ENCODE data around the gene IFITM5.
"Not testable (repeated sequence)": the region's sequence is repeated elsewhere in the genome, so short reads cannot be mapped to it uniquely, and the experiment has no call there.

Gene IFITM5

DNA sequence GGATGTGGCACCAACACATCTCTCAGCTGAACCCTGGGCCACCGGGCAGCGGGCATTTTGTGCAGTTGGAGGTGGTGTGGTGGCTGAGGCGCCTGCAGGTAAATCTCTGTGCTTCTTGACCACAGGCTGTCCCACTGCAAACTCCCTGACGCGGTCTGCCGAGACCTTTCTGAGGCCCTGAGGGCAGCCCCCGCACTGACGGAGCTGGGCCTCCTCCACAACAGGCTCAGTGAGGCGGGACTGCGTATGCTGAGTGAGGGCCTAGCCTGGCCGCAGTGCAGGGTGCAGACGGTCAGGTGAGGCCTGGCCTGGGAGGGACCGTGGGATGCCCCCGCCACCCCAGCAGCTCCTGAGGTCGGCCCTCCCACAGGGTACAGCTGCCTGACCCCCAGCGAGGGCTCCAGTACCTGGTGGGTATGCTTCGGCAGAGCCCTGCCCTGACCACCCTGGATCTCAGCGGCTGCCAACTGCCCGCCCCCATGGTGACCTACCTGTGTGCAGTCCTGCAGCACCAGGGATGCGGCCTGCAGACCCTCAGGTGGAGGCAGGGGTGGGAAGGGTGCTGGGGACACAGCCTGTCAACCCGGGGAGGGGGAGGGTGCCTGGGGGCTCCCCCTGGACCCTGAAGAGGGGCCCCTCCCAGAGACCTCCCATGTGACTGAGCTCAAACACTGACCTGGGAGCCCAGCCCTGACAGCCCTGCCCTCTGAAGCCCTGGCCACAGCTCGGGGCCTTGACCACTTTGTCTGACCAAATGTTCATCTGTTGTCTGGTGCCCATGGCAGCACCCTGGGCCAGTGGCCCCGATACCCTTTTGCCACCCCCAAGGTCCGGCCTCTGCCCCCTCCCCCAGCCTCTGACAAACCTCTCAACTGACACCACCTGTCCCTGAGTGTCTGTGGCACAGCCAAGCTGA is 15.0 kb downstream of the IFITM5 start:
- no peak for DNase-seq (ENCODE audit: low read depth in 2 of 2)

GRCh38 chr11:283405-284104 is 15.8 kb downstream of the IFITM5 start:
- DNase-seq (ENCODE audit: low read depth in 2 of 2), result no peak

GRCh38 chr11:282630-283360 is 16.5 kb downstream of the IFITM5 start:
- DNase-seq (ENCODE audit: low read depth in 2 of 2), result no peak

DNA sequence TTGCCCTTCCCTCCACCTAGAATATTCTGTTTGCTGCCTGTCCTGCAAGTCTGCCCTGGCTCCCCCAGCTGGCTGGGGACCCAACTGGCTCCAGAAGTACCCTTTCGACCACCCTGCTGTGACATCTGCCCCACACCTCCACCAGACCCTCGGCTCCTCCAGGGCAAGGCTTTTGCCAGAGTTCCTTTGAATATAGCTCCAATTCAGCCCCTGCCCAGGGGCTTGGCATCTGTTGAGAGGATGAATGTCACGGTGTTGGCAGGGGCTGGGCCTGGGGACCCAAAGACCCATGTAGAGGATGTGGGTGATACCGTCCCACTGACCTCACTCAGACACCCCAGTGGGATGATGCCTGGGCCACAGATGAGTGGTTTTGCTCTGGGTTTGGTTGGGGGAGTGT is 17.2 kb downstream of the IFITM5 start:
- DNase-seq (ENCODE audit: low read depth in 2 of 2), result no peak

DNA sequence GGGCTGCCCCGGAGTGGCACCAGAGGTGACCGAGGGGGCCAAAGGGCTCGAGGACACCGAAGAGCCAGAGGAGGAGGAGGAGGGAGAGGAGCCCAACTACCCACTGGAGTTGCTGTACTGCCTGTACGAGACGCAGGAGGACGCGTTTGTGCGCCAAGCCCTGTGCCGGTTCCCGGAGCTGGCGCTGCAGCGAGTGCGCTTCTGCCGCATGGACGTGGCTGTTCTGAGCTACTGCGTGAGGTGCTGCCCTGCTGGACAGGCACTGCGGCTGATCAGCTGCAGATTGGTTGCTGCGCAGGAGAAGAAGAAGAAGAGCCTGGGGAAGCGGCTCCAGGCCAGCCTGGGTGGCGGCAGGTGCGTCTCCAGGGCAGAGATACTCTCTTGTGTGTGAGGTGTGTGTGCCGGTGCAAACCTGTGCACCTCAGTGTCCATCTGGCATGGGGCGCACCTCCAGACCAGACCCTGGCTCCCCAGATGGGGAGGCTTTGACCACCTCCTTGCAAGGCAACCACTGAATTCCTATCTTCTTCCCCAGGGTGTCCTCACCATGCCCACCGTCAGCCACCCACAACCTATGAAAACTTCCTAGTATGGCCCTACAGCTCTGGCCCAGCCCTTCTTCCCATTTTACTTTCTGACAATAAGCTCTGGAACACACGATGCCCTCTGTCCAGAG is 17.7 kb downstream of the IFITM5 start:
- DNase-seq (ENCODE audit: low read depth in 2 of 2), result no peak

DNA sequence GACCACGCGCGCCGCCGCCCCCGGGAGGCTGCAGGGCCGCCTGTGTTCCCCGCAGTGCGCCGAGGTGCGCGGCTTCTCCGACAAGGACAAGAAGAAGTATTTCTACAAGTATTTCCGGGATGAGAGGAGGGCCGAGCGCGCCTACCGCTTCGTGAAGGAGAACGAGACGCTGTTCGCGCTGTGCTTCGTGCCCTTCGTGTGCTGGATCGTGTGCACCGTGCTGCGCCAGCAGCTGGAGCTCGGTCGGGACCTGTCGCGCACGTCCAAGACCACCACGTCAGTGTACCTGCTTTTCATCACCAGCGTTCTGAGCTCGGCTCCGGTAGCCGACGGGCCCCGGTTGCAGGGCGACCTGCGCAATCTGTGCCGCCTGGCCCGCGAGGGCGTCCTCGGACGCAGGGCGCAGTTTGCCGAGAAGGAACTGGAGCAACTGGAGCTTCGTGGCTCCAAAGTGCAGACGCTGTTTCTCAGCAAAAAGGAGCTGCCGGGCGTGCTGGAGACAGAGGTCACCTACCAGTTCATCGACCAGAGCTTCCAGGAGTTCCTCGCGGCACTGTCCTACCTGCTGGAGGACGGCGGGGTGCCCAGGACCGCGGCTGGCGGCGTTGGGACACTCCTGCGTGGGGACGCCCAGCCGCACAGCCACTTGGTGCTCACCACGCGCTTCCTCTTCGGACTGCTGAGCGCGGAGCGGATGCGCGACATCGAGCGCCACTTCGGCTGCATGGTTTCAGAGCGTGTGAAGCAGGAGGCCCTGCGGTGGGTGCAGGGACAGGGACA is 18.4 kb downstream of the IFITM5 start:
- DNase-seq (ENCODE audit: low read depth in 2 of 2), result no peak

GRCh38 chr11:279966-280705 is 19.2 kb downstream of the IFITM5 start:
- no peak for DNase-seq (ENCODE audit: low read depth in 2 of 2)

DNA sequence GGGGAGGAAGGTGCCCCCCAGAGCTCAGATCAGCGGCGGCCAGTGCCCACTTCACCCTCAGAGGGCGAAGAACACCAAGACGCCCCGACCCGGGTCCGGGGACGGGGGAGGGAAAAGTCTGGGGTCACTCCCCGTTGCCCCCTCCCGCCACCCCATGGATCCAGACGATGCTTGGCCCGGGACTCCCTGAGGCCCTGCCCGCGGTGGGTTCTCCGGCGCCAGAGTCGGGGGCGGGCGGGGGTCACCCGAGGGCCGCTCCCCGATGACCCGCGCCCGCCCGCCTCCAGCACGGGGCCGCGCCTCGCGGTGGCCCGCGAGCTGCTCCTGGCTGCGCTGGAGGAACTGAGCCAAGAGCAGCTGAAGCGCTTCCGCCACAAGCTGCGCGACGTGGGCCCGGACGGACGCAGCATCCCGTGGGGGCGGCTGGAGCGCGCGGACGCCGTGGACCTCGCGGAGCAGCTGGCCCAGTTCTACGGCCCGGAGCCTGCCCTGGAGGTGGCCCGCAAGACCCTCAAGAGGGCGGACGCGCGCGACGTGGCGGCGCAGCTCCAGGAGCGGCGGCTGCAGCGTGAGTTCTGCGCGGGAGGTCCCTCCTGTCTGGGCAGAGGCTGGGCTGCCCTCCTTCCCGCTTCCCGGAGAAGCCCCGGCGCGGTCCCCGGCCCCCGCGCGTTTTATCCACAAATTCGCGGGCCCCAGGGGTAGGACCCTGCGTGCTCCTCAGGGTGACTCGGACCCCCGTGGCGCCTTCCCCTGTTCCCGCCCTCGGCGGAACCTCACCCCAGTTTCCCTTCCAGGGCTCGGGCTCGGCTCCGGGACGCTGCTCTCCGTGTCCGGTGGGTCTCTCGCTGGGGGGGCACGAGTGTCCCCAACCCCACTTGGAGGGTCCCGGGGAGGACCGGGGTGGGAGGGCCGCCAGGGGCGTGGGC is 20.0 kb downstream of the IFITM5 start:
- DNase-seq (ENCODE audit: low read depth in 2 of 2), result no peak

GRCh38 chr11:278001-278951 is 21.1 kb downstream of the IFITM5 start, which contains the start of gene NLRP6:
Gene NLRP6, plus strand, starts transcription at chr11:278407. Its CDS starts 163 bp downstream, at chr11:278570.
- no peak for DNase-seq (ENCODE audit: low read depth in 2 of 2)

GRCh38 chr11:276219-276618 is 23.1 kb downstream of the IFITM5 start:
- no peak for DNase-seq (ENCODE audit: low read depth in 2 of 2)

- no peak for DNase-seq (ENCODE audit: low read depth in 2 of 2)
Measured at GRCh38 chr11:272931-273198, 26.5 kb downstream of the IFITM5 start.

DNA sequence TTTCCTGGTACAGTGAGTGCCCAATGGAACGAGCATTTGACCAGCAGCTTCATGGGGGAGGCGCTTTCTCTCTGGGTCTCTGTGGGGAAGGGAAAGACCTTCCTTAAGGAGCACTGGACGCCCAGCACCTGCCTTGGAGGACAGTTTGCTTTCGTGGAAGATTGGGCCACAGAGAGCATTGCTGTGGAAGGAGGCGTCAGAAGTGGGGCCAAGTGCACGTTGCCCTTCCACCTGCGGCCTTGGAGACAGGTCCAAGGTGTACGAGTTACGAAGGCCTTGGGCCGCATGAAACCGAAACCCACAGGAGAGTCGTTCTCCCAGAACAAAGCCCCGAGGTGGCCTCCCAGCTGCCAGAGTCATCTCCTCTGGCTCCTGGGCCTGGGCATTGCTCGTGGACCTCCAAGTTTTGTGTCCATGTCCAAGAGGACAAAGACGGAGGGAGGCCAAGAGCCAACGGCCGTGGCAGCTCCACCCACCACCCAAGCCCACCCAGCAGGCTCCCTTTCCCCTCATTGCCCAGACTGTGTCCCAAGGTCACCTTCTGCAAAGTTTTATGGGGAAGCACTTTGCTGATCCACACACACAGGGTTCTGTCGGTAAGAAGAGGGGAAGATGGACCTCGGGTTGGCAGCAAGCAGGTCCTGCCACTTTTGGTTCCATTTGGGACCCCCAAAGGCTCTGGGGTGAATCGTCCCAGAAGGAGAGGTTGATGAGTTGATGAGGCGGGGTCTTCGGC is 27.0 kb downstream of the IFITM5 start:
- DNase-seq (ENCODE audit: low read depth in 2 of 2), result no peak

DNA sequence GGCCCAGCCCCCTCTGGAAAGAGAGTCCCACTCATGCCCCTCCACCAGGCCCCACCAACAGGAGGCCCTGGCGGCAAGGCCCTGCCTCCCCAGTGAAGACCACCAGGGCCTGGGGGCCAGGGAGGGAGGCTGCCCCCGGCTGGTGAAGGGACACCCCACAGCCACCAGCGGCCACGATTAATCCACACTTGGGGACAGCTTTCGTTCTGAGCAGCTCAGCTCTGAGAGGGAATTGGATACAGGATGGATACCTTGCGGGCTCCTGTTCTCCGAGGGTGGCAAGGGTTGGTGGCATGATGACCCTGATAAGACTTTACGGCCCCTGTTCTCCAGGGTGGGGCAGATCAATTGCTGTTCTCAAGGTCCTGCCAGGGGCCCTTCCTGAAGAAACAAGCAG is 28.0 kb downstream of the IFITM5 start:
- DNase-seq (ENCODE audit: low read depth in 2 of 2), result no peak

GRCh38 chr11:270451-271318 is 28.6 kb downstream of the IFITM5 start:
- DNase-seq (ENCODE audit: low read depth in 2 of 2), result no peak

- DNase-seq (ENCODE audit: low read depth in 2 of 2), result no peak
Measured at GRCh38 chr11:269146-269890, 30.0 kb downstream of the IFITM5 start.

DNA sequence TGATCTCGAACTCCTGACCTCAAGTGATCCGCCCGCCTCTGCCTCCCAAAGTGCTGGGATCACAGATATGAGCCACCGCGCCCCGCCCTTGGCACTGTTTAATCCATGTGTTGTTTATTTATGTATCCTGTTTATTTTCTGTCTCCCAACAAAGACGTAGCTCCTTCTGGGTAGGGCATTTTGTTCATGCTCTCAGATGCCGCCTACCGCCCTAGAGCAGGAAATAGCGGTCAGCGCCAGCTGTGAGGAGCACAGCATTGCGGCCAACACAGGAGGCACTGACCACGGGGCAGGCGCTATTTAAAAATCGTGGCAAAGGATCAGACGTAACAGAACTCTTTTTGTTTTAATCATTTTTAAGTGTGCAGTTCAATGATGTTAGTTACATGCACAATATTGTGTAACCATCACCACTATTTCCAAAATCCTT is 30.6 kb downstream of the IFITM5 start:
- not testable (repeated sequence) for DNase-seq (ENCODE audit: low read depth in 2 of 2)

All from stimulated activated CD8-positive, alpha-beta memory T cell treated with anti-CD3 and anti-CD28 coated beads, Interleukin-7, amount 100 ng/mL, for 4 hours (primary cell).